GM21717 (cell line): ENCODE results near the gene GPATCH3.

Experiments used
- ATAC-seq: cut with Tn5 transposase; IDR thresholded peaks from one replicate; pipeline ENCODE4 v1.9.1; 2021; ENCODE audit warnings: mild to moderate bottlenecking, moderate library complexity; ENCODE audit not compliant: unreplicated experiment

GPATCH3 gene

GRCh38 chr1:26864610-26865480 lies 35.4 kb downstream of the GPATCH3 start:
- ATAC-seq = peak; percentile 86

- ATAC-seq = no peak
Observed at GRCh38 chr1:26863685-26864077, 36.6 kb downstream of the GPATCH3 start.

GRCh38 chr1:26862781-26863684 lies 37.2 kb downstream of the GPATCH3 start, which contains the start of gene SFN:
TSS of gene SFN (plus strand) at chr1:26863149. CDS start at chr1:26863213, 64 bp downstream.
- ATAC-seq = no peak

- ATAC-seq = no peak
Observed at GRCh38 chr1:26861889-26862378, 38.3 kb downstream of the GPATCH3 start.

GRCh38 chr1:26861286-26861701 lies 39.0 kb downstream of the GPATCH3 start:
- ATAC-seq = no peak

GRCh38 chr1:26858891-26859640 lies 41.2 kb downstream of the GPATCH3 start:
- ATAC-seq = no peak

GRCh38 chr1:26858160-26858559 lies 42.1 kb downstream of the GPATCH3 start:
- no peak for ATAC-seq

GRCh38 chr1:26857473-26858060 lies 42.7 kb downstream of the GPATCH3 start:
- ATAC-seq = no peak

- no peak for ATAC-seq
Observed at GRCh38 chr1:26856604-26857469, 43.4 kb downstream of the GPATCH3 start.

- no peak for ATAC-seq
Observed at GRCh38 chr1:26856181-26856580, 44.1 kb downstream of the GPATCH3 start.

- no peak for ATAC-seq
Observed at GRCh38 chr1:26855636-26856035, 44.6 kb downstream of the GPATCH3 start.

GRCh38 chr1:26854906-26855305 lies 45.4 kb downstream of the GPATCH3 start:
- ATAC-seq = no peak

- no peak for ATAC-seq
Observed at GRCh38 chr1:26853600-26853999, 46.7 kb downstream of the GPATCH3 start.

- no peak for ATAC-seq
Observed at GRCh38 chr1:26853156-26853555, 47.1 kb downstream of the GPATCH3 start.

- no peak for ATAC-seq
Observed at GRCh38 chr1:26852701-26853100, 47.6 kb downstream of the GPATCH3 start.

GRCh38 chr1:26851106-26851684 lies 49.1 kb downstream of the GPATCH3 start:
- no peak for ATAC-seq

GRCh38 chr1:26848941-26849774 lies 51.1 kb downstream of the GPATCH3 start:
- no peak for ATAC-seq

GRCh38 chr1:26848499-26848898 lies 51.8 kb downstream of the GPATCH3 start:
- ATAC-seq = no peak
